ENCODE results near the gene C12orf43.
"Not testable (repeated sequence)": the region's sequence is repeated elsewhere in the genome, so short reads cannot be mapped to it uniquely, and the experiment has no call there.

Gene C12orf43, protein sequence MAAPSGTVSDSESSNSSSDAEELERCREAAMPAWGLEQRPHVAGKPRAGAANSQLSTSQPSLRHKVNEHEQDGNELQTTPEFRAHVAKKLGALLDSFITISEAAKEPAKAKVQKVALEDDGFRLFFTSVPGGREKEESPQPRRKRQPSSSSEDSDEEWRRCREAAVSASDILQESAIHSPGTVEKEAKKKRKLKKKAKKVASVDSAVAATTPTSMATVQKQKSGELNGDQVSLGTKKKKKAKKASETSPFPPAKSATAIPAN

DNA sequence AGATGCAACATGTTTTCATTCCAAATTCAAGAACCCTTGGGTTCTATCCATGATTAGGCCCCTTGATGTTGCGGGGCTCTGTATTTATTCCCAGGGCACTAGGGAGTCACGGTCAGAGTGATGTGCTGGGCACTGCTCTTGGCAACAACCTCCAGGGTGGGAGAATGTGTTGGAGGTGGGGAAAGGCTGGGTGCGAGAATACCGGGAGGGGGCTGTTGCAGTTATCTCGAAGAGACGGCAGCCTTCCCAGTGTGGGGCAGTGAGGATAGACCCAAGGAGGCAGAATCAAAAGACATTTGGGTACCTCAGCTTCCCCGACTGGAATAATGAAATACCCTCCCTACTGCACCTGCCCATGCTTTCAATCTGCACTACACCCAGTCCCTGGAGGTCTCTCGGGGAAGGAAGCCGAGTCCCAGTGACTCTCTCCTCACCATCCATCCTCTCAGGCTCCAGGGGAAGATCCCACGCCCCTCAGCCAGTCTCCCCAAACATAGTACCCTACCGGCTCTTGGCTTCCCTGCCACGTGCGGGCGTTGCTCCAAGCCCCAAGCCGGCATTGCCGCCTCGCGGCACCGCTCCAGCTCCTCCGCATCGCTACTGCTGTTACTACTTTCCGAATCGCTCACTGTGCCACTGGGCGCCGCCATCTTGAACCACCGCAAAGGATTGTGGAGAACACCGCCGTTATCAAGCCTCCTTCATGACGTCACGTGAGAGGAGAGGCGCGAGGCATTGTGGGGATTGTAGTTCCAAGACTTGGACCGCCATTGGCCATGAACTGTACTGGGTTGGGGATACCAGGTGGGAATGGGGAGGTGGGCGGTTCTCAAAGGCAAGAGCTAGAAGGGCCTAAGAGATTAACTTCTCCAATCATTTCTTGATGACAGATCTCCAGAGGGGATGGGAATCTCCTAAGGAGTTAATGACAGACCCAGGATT, at the start of gene C12orf43:
Gene C12orf43, minus strand, starts transcription at position 663 of the 942 bp plus-strand sequence. Its CDS starts 13 bp downstream, at position 650.
- peak; percentile 83 for DNase-seq (ENCODE audit: low read depth)

DNA sequence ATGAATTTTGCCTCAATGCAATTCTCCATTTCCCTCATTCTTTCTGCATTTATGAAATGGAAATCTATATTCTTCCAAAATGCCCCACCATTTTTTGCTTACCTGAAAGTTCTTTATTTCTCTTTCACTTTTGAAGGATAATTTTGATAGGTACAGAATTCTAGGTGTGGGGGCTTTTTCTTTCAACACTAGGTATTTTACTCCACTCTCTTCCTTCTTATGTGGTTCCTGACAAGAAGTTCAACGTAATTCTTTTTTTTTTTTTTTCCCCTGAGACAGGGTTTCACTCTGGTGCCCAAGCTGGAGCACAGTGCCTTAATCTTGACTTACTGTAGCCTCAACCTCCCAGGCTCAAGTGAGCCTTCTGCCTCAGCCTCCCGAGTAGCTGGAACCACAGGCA, 49.1 kb upstream of the C12orf43 start:
- no peak for DNase-seq (ENCODE audit: low read depth)

DNA sequence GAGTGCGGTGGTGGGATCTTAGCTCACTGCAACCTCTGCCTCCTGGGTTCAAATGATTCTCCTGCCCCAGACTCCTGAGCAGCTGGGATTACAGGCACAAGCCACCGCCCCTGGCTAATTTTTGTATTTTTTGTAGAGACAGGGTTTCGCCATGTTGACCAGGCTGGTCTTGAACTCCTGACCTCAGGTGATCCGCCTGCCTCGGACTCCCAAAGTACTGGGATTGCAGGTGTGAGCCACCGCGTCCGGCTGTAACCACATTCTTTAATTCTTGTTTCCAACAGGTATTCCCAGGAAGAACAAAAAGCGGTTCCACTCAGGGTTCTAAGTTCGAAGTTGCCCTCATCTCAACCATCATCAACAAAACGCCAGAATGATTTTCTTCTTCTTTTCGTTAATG, 48.3 kb upstream of the C12orf43 start:
- DNase-seq (ENCODE audit: low read depth): not testable (repeated sequence)

DNA sequence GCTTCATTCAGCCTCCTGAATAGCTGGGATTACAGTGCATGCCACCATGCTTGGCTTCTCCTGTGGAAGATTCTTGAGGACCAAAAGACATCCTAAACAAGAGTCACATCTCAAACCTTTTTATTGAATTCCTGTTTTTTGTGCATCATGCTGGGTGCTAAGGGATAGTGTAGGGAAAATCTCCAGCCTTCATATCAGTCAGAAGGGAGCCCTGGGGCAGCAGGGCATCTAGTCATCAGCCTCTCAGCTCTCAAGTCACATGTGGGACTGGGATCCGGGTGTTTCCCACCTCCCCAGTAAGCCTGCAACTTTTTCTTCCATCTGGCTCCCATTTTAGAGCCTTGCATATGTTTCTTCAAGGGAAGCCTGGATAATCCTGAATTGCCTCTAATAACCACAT, 47.8 kb upstream of the C12orf43 start:
- no peak for DNase-seq (ENCODE audit: low read depth)

DNA sequence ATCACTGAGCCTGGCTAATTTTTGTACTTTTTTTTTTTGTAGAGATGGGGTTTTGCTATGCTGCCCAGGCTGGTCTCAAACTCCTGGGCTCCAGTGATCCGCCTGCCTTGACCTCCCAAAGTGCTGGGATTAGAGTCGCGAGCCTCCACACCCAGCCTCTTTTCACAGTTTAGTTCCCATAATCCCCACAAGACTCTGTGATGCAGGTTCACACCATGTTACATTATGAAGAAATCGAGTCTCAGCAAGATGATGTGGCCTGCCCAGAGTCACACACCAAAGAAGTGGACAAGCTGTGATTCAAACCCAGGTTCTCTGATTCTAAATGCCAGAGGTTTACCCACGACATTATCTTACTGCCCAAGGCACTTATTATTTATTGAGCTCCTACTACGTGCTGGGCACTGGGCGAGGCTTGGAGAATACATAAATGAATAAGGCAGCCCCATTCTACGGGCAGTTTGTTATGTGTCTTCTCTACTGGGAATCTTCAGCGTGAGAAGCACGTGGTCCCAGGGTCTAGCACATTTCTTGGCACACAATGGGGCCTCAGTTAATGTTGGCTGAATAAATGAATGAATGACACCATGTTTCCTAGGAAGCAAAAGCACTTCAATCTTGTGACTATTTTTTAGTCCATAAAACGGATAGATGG, 46.2 kb upstream of the C12orf43 start:
- DNase-seq (ENCODE audit: low read depth): no peak

DNA sequence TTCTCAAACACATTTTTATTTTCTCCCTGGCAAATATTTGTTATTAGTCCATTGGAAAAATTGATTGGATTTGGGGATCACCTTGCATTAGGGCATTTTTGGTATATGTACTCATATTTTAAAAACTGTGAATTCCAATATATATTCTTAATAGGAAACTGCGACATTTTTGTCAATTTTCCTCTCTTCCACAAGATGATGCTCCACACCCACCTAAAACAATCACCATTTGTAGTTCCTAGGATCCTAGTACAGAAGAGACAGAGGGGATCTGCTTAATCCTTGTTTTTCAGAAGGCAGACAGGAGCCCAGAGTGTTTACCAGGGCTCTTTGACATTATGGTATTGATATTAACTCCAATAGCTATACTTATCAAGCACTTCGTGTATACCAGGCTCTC, 45.5 kb upstream of the C12orf43 start:
- DNase-seq (ENCODE audit: low read depth): no peak

DNA sequence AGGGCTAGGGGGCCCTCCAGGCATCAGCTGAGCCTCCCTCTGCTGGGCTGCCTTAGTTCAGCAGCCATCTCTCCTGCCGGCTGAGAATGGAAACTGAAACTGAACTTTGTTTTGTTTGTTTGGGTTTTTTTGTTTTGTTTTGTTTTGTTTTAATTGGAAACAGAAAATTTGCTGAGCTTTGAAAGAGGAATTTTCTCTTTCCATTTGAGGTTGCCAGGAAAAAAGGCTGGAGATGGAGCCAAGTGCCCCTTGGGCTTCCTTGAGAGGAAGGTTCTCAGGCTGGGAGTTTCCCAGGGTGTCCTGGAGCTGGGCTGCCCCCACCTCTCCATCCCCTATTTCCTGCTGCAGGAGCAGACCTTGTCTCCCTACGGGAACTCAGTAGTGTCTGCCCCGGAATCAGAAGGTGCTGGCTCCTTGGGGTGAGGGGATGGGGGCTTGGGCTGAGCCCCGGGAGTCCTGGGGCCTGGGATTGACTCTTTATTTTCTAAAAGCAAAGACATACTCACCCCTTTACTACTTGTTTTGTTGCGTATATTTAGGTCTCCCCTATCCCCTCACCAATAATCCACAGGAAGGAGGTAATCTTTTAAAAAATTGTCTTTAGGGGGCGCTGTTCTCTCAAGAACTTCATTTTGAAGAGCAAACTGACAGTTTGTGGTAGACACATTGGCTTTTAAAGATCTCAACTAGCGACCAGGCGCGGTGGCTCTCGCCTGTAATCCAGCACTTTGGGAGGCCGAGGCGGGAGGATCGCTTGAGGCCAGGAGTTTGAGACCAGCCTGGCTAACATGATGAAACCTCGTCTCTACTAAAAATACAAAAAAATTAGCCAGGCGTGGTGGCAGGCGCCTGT, 44.1 kb upstream of the C12orf43 start:
- peak; percentile 28 for DNase-seq (ENCODE audit: low read depth)

DNA sequence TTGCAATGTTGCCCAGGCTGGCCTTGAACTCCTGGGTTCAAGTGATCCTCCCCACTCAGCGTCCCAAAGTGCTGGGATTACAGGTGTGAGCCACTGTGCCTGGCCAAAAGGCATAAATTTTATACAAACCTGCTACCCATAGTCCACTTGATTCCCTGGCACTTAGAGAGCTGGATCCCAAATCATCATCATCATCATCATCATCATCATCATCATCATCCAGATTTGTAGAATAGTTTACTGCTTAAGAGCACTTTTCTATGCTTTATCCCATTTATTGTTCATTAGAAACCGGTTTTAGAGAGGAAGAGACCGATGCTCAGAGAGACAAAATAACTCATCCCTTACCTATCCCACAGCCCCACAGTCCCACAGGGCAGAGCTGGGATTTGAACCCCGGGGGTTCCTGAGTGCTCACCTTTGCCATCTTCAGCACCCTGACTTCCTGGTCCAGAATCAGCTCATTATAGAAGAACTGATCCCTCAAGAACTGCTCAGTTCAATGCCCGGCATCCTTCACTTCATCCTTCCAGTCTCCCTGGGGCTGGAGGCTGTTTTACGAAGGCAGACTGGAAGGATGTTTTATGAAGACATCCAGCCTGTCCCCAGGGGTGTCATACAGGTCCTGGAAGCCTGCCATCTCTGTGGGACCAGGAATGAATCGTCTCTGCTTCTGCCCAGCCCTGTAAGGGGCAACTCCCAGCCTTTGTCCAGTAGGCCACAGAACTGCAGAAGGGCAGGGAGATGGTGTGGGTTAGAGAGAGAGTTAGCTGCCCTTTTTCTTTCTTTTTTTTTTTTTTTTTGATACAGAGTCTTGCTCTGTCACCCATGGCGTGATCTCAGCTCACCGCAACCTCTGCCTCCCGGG, 43.0 kb upstream of the C12orf43 start:
- DNase-seq (ENCODE audit: low read depth): no peak

DNA sequence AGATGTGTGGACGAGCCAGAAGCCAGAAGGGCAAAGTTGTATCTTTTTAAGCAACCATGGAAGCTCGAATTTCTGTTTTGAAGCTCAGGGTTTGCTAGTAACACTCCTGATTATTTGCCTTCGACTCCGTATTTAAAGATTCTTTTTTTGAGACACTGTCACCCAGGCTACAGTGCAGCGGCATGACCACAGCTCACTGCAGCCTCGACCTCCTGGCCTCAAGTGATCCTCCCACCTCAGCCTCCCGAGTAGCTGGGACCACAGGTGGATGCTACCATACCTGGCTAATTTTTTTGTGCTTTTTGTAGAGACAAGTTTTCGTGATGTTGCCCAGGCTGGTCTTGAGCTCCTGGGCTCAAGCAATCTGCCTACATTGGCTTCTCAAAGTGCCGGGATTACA, 41.5 kb upstream of the C12orf43 start:
- DNase-seq (ENCODE audit: low read depth): no peak

DNA sequence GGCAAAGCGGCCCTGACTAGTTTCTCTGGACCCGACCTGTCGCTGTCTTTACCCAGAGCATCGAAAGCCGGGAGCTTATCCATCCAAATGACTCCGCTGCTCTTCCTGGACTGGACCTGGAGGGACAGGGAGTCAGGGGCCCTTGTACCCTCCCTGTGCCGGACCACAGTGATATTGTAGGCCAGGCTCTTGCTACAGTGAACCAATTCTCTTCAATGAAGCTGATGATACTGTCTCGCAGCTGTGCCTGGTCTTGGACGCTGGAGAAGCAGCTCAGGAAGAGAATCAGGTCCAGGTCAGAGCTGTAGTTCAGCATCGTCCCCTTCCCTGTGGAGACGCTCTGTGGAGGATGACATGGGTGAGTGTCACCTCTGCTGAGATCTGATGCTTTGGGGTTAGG, 37.4 kb upstream of the C12orf43 start:
- no peak for DNase-seq (ENCODE audit: low read depth)

DNA sequence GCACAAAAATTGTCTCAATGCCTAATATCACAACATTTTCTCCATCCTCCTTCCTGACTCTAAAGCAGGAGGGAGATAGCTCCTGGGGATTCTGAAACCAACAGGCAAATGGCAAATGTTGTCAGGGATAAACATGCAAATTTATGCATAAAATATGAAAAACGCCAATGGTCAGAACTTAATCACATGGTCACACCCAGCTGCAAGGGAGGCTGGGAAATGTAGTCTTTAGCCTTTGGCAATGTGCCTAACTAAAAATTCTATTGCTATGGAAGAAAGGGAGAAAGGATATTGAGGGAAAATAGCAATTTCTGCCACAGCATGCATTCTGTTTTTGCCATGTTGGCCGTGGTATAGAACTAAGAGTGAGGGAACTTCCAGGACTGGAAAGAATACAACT, 34.4 kb upstream of the C12orf43 start:
- no peak for DNase-seq (ENCODE audit: low read depth)

DNA sequence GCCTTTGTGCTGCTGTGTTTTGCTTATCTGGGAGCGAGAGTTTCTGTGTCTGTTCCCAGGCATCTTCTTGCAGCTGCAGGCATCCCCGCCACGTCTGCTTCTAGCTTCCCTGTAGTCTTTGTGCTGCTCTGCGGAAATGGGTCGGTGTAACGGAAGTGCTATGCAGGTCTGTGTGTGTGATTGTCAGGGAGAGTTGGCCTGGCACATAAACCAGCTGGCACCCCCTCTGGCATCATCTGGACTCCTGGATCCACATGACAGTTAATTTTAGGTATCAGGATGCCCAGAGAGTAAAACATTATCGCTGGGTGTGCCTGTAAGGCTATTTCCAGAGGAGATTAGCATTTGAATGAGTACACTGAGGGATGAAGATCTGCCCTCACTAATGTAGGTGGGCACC, 32.2 kb upstream of the C12orf43 start:
- DNase-seq (ENCODE audit: low read depth): no peak

DNA sequence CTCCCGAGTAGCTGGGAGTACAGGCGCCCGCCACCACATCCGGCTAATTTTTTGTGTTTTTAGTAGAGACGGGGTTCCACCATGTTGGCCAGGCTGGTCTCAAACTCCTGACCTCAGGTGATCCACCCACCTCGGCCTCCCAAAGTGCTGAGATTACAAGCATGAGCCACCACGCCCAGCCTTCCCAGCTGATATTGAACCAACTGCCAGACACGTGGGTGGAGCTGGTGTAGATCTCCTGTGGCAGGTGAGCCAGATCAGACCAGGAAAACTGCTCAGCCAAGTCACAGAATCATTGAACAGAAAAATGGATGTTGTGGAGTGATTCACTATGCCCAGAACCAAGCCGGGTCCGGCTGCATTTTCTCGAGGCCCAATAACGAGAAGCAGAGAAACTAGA, 31.1 kb upstream of the C12orf43 start:
- DNase-seq (ENCODE audit: low read depth): not testable (repeated sequence)

DNA sequence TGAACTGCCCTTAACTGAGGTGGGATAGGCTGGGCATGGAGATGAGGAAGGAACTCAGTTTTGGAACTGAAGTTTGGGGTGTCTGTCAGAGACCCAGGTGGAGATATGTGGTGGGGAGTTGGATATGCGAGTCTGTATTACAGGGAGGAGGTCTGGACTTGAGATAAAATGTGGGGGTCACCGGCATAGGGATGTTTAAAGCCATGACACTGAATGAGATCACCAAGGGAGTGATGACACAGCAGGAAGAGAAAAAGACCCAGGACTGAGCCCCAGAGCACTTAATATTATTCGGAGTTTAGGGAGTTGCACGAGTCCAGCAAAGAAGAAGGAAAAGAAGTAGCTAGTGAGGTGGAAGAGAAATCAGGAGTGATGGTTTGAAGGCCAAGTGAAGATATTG, 26.8 kb upstream of the C12orf43 start:
- no peak for DNase-seq (ENCODE audit: low read depth)

DNA sequence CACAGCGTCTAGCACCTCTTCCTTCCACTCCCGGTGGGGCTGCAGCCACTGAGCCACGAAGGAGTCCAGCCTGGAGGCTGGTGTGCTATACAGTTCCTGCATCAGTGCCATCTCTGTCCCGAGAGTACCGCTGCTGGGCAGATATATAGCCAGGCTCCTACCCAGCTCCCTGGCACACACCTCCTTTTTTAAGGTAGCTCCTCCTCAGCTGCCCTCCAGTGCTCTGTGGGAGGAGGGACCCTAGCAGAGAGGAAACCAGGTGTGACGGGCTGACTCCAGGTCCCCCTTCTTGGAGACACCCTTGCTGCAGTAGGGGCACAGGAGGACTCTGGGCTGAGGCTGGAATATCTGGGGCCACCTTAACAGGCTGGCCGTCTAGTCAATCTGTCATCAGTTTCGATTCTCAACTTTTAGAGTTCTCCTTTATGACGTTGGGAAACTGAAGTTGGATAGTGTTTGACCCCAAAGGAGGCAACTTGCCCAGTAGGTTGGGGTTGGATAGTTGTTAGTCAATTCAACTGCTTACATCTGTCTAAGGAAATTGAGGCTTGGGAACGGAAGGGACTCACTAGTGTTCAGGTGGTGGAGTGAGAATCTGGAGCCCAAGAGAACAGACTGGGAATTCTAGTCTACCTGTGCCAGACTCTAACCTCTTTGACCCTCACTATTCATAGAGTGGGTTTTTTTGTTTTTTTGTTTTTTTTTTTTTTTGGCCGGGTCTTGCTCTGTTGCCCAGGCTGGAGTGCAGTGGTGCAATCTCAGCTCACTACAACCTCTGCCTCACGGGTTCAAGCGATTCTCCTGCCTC, 22.8 kb upstream of the C12orf43 start, which contains the start of gene OASL:
Gene OASL, minus strand, starts transcription at position 386 of the 808 bp plus-strand sequence. Its CDS starts 275 bp downstream, at position 111.
- peak; percentile 57 for DNase-seq (ENCODE audit: low read depth)

DNA sequence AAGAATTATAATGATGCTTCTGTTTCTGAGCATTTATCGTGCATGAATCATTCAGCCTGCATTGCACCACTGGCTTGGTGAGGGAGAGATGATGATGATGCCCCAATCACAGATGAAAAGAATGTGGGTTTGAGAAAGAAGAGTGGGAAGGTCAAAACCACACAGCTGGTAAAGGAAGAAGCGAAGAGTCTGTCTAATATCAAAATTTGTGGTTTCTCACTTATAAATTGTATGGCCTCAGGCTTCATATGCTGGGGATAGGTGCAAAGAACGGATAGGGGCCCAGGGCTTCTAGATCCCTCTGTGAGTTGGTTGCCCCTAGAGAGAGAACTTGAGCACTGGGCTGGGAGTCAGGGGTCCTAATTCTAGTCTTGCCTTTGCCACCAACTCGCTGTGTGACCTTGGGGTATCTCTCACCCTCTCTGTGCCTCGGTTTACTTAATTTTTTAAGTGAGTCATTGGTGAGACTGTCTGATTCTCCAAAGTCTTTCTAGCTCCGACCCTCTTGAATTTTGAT, 20.6 kb upstream of the C12orf43 start:
- DNase-seq (ENCODE audit: low read depth): no peak

DNA sequence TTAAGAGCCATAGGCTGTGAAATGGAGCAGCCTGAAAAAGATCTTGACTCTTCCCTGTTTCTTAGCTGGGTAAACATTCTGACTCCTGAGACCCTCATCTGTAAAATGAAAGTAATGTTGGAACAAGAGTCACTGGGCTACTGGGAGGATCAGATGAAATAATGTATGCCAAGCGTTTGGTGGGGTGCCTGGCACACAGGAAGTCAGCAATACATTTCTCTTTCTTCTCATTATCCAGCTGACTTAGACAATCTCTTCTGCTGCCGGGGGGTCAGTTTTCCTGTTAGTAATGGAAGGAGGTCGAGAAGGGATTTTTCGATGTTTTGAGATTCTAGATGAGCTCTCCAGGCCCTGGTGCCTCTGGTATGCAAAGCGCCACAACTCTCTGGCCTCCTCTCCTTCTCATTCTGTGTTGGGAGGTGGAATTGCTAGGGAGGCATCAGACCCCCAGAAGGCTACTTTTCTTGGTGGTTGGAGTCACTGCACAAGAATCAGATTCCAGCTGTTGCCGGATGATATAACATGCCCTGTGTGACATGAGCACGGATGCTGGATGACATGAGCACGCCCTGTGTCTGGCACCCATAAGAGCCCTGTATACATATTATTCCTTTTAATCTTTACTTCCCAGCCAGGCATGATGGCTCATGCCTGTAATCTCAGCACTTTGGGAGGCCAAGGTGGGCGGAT, 18.5 kb upstream of the C12orf43 start:
- no peak for DNase-seq (ENCODE audit: low read depth)

DNA sequence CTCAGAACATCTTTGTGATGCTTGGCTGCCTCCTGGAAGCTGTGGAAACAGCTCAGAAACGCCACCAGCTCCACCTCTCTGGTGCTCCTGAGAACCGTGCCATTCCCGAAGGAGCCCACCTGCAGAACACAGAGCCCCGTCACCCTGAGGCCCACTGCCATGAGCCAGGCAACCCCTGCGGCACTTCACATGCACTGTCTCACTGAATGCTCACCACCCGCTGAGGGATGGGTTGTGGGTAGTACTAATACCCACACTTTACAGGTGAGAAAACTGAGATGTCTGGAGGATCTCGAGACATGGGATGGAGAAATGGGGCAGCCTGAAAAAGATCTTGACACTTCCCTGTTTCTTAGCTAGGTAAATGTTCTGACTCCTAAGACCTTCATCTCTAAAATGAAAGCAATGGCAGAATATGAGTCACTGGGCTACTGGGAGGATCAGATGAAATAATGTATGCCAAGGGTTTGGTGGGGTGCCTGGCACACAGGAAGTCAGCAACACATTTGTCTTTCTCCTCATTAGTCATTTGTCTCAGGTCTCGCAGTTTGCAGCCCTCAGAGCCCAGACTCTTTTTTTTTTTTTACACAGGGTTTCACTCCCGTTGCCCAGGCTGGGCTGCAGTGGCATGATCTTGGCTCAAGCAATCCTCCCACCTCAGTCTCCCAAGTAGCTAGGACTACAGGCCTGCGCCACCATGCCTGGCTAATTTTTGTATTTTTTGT, 17.5 kb upstream of the C12orf43 start:
- peak; percentile 32 for DNase-seq (ENCODE audit: low read depth)

All from activated T-cell treated with anti-CD3 and anti-CD28 coated beads for 1 hour (primary cell).